ENCODE measurements around the gene TSTD2. TPM values are rescaled to one million over a fixed set of nuclear protein-coding genes. Genes with fewer than 3 reads are reported as not detected.

The TSTD2 gene
- polyA plus RNA-seq, 1 donor, result 46.8 TPM

- no peak for DNase-seq
Measured at GRCh38 chr9:97564291-97565175, 68.6 kb downstream of the TSTD2 start.

GRCh38 chr9:97563458-97564135 lies 69.6 kb downstream of the TSTD2 start:
- no peak for DNase-seq

- DNase-seq, result no peak
Measured at GRCh38 chr9:97562542-97562941, 70.6 kb downstream of the TSTD2 start.

GRCh38 chr9:97561501-97561900 lies 71.7 kb downstream of the TSTD2 start:
- DNase-seq, result no peak

GRCh38 chr9:97560851-97561250 lies 72.3 kb downstream of the TSTD2 start:
- no peak for DNase-seq

- no peak for DNase-seq
Measured at GRCh38 chr9:97560154-97560553, 73.0 kb downstream of the TSTD2 start.

- DNase-seq, result no peak
Measured at GRCh38 chr9:97559111-97559514, 74.1 kb downstream of the TSTD2 start.

- no peak for DNase-seq
Measured at GRCh38 chr9:97558701-97559101, 74.5 kb downstream of the TSTD2 start.

- no peak for DNase-seq
Measured at GRCh38 chr9:97557606-97558095, 75.5 kb downstream of the TSTD2 start.

GRCh38 chr9:97556721-97557605 lies 76.2 kb downstream of the TSTD2 start:
- DNase-seq, result no peak

GRCh38 chr9:97556036-97556720 lies 77.0 kb downstream of the TSTD2 start:
- no peak for DNase-seq

- DNase-seq, result no peak
Measured at GRCh38 chr9:97555164-97555563, 78.0 kb downstream of the TSTD2 start.

GRCh38 chr9:97554566-97555075 lies 78.5 kb downstream of the TSTD2 start:
- DNase-seq, result no peak

- no peak for DNase-seq
Measured at GRCh38 chr9:97553841-97554240, 79.3 kb downstream of the TSTD2 start.

- no peak for DNase-seq
Measured at GRCh38 chr9:97553141-97553540, 80.0 kb downstream of the TSTD2 start.

GRCh38 chr9:97551308-97551707 lies 81.9 kb downstream of the TSTD2 start:
- no peak for DNase-seq

- no peak for DNase-seq
Measured at GRCh38 chr9:97550386-97550785, 82.8 kb downstream of the TSTD2 start.

All from left kidney (tissue), 2 donors.